Measurements from ENCODE around the gene NSG2.

GRCh38 chr5:174058433-174059122 is 13.1 kb downstream of the NSG2 start:
- TF ChIP-seq CTCF (IDR thresholded peaks at IDR 0.05; ENCODE audit: insufficient read depth, low read length) = no peak
- no peak for TF ChIP-seq POLR2AphosphoS5 (IDR thresholded peaks at IDR 0.05; ENCODE audit: low read depth)
- TF ChIP-seq GABPA (IDR thresholded peaks at IDR 0.05; ENCODE audit: low read depth) = no peak

Data from HL-60 (cell line).